HG03108 (cell line): ENCODE results near the gene ZMIZ1.

Experiments used
- ATAC-seq: cut with Tn5 transposase; IDR thresholded peaks from one replicate; pipeline ENCODE4 v1.9.1; 2021; ENCODE audit warnings: moderate library complexity; ENCODE audit not compliant: unreplicated experiment

Gene ZMIZ1

GRCh38 chr10:79357180-79357579 lies 288.4 kb downstream of the ZMIZ1 start:
- no peak for ATAC-seq

DNA sequence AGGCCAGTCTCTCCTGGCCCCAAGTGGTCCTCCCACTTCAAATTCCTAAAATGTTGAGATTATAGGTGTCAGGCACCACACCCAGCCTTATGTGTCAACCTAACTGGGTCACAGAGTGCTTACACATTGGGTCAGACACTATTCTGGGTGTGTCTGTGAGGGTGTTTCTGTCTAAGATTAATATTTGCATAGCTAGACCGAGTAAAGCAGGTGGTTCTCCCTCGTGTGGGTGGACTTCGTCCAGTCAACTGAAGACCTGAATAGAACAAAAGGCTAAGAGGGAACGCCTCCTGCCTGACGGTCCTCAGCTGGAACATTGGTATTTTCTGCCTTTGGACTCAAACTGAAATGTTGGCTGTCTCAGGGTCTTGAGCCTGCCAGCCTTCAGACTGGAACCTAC lies 290.0 kb downstream of the ZMIZ1 start:
- ATAC-seq = no peak

DNA sequence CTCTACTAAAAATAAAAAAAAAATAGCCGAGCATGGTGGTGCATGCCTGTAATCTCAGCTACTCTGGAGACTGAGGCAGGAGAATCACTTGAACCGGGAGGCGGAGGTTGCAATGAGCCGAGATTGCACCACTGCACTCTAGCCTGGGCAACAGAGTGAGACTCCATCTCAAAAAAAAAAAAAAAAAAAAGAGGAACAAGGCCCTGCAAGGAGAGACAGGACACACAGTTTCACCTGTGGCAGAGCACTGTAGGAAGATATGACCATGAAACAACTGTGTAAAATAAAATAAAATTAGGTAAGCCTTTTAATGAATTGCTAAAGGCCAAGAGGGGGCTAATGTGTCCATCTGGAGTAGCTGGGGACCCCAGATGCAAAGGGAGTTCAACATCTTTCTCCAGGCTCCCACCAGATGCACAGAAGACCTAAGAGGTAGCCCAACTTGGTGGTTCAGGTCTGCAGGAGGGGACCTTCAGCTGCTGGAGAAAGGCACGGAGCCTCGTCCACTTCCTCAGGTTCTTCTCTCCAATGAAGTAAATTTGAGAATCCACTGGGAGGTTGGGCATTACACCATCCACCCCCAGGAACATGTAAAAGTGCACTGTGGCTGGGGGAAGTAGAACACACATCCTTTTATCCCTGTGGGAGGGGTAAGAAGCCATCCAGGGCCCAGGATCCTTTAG lies 291.2 kb downstream of the ZMIZ1 start:
- ATAC-seq = no peak

GRCh38 chr10:79360499-79361342 lies 292.0 kb downstream of the ZMIZ1 start:
- no peak for ATAC-seq

DNA sequence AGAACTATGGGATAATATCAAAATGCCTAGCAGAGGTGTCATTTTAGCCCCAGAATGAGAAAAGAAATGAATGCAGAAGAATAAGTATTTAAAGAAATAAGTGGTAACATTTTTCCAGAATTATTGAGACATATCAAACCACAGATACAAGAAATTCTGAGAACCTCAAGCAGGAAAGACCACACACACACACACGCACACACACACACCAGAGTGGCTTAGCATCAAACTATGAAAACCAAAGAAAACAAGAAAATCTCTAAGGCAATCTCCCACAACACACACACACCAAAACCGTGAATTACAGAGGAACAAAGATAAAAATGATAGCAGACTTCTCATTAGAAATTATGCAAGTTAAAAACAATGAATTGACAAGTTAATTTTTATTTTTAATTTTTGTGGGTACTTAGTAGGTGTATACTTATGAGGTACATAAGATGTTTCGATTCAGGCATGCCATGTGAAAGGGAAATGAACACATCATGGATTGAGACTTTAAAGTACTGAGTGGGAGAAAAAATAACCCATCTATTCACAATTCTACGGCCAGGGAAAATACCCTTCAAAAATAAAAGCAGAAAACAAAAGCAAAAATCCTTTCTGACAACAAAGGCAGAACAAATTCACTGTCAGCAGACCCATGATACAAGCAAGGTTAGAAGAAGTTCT lies 293.1 kb downstream of the ZMIZ1 start:
- no peak for ATAC-seq
